ENCODE data around the gene DACH1. TPM values are rescaled to one million over a fixed set of nuclear protein-coding genes. Genes with fewer than 3 reads are reported as not detected.

Gene DACH1
- polyA plus RNA-seq, 3 donors: 0.03 to 0.69 (median 0.26) TPM

DNA sequence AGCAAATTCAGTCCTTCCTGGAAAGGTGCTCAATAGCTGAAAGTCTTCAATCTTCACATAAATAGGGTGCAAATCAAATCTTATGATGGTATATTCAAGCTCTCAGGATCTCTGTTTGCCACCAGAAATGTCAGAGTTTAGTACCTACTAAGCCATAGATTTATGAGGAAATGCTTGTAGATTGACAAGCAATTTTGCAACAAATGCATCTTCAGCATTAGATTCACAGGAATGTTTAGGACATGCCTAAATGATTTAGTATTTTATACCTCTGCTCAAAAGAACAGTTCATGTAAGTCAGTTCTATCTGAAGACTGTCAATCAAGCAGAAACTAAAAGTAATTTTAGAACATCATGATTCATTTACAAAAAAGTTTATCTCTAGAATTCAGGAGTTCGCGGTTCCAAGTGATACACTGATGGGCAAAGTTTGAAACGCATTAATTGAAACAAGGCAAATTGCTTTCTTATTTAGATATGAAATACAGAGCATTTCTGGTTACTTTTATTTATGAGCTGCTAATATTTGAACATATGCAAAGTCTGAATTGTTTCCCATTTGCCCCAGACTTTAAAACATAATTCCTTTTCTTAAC lies 65.7 kb downstream of the DACH1 start:
- intact Hi-C loops (cut with micrococcal nuclease): no loop called here
- Mint-ChIP-seq H3K9me3 (no peaks in the 10 kb centered on the region), H3K27ac (no peak overlapping the region), H3K27me3 (ENCODE audit: low read depth in 3 of 3) (no peaks in the 10 kb centered on the region), H3K36me3 (no peaks in the 10 kb centered on the region), H3K4me1 (peaks cover 52% of the 10 kb centered on the region), H3K4me3 (no peak overlapping the region)
- H3K27ac ChIP-seq (ENCODE audit: low read depth in 1 of 2, low read length in 2 of 2): peak overlapping the region in 1 of 2 donors; percentile 28
- no peak for DNase-seq
- H2AFZ ChIP-seq (ENCODE audit: insufficient read depth, low read depth, low read length, poor library complexity, severe bottlenecking): no peak overlapping the region
- H3K36me3 ChIP-seq (replicated peaks in 1 of 2; ENCODE audit: control insufficient read depth in 1 of 2, insufficient read depth in 2 of 2, low read length in 2 of 2): no peaks in the 10 kb centered on the region
- H3K4me2 ChIP-seq (replicated peaks; ENCODE audit: extremely low read depth, low read length, poor library complexity, severe bottlenecking): no peak overlapping the region
- H3K4me3 ChIP-seq (replicated peaks in 1 of 3; ENCODE audit: low read depth in 2 of 3, low read length in 3 of 3): no peak overlapping the region
- H3K4me1 ChIP-seq (ENCODE audit: control insufficient read depth in 1 of 2, insufficient read depth in 2 of 2, low read length in 2 of 2): peaks cover 21 to 46% of the 10 kb centered on the region in 2 donors
- no peaks in the 10 kb centered on the region for H3K9me3 ChIP-seq (replicated peaks in 1 of 2; ENCODE audit: control insufficient read depth in 1 of 2, insufficient read depth in 1 of 2, low read length in 2 of 2)
- no peaks in the 10 kb centered on the region for H3K27me3 ChIP-seq (ENCODE audit: control insufficient read depth in 2 of 2, insufficient read depth in 2 of 2, low read length in 2 of 2)
- TF ChIP-seq, protein P1, sequence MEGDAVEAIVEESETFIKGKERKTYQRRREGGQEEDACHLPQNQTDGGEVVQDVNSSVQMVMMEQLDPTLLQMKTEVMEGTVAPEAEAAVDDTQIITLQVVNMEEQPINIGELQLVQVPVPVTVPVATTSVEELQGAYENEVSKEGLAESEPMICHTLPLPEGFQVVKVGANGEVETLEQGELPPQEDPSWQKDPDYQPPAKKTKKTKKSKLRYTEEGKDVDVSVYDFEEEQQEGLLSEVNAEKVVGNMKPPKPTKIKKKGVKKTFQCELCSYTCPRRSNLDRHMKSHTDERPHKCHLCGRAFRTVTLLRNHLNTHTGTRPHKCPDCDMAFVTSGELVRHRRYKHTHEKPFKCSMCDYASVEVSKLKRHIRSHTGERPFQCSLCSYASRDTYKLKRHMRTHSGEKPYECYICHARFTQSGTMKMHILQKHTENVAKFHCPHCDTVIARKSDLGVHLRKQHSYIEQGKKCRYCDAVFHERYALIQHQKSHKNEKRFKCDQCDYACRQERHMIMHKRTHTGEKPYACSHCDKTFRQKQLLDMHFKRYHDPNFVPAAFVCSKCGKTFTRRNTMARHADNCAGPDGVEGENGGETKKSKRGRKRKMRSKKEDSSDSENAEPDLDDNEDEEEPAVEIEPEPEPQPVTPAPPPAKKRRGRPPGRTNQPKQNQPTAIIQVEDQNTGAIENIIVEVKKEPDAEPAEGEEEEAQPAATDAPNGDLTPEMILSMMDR (IDR thresholded peaks at IDR 0.05): no peak
- H3K9ac ChIP-seq (ENCODE audit: insufficient read depth, low read length, poor library complexity, severe bottlenecking): no peak overlapping the region
- no peaks in the 10 kb centered on the region for H4K20me1 ChIP-seq (ENCODE audit: insufficient read depth, low read length)
- no CpG with 5 or more reads among the region's 3 CpGs for WGBS (ENCODE audit: insufficient coverage)
- H3K79me2 ChIP-seq (ENCODE audit: insufficient read depth, low read length): peaks cover 27% of the 10 kb centered on the region

DNA sequence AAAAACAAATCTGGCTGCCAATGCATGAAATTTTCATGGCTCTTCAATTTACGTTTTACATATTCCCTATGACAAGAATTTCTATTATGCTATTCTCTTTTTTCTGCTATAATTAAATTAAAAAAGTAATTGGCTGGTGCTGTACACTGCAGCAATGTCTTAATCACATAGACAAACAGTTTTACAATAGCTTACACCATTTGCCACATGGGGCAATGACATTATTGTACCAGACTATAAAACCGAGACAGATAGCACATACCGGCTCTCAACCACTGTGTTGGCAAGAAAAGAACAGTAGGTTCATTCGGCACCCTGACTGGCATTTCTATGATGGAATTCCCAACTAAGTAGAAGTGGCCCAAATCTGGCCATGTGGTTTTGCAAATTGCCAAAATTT lies 67.7 kb downstream of the DACH1 start:
- H2AFZ ChIP-seq (ENCODE audit: insufficient read depth, low read depth, low read length, poor library complexity, severe bottlenecking): no peak overlapping the region
- no peak overlapping the region for H3K4me2 ChIP-seq (replicated peaks; ENCODE audit: extremely low read depth, low read length, poor library complexity, severe bottlenecking)
- H4K20me1 ChIP-seq (ENCODE audit: insufficient read depth, low read length): no peaks in the 10 kb centered on the region
- no peaks in the 10 kb centered on the region for H3K36me3 ChIP-seq (replicated peaks in 1 of 2; ENCODE audit: control insufficient read depth in 1 of 2, insufficient read depth in 2 of 2, low read length in 2 of 2)
- no peak overlapping the region for H3K9ac ChIP-seq (ENCODE audit: insufficient read depth, low read length, poor library complexity, severe bottlenecking)
- peaks cover 20% of the 10 kb centered on the region for H3K79me2 ChIP-seq (ENCODE audit: insufficient read depth, low read length)
- no peak overlapping the region for H3K4me3 ChIP-seq (replicated peaks in 1 of 3; ENCODE audit: low read depth in 2 of 3, low read length in 3 of 3)
- H3K9me3 ChIP-seq (replicated peaks in 1 of 2; ENCODE audit: control insufficient read depth in 1 of 2, insufficient read depth in 1 of 2, low read length in 2 of 2): no peaks in the 10 kb centered on the region
- H3K4me1 Mint-ChIP-seq: peaks cover 50% of the 10 kb centered on the region
- H3K4me1 ChIP-seq (ENCODE audit: control insufficient read depth in 1 of 2, insufficient read depth in 2 of 2, low read length in 2 of 2): peaks cover 21 to 46% of the 10 kb centered on the region in 2 donors
- no peaks in the 10 kb centered on the region for H3K36me3 Mint-ChIP-seq
- H3K27me3 ChIP-seq (ENCODE audit: control insufficient read depth in 2 of 2, insufficient read depth in 2 of 2, low read length in 2 of 2): no peaks in the 10 kb centered on the region
- H3K9me3 Mint-ChIP-seq: peaks cover 0 to 2% (median 0%) of the 10 kb centered on the region in 7 donors
- H3K27ac Mint-ChIP-seq: no peak overlapping the region
- 96% methylated on average over 3 of the region's 4 CpGs for WGBS (ENCODE audit: insufficient coverage)
- no peak overlapping the region for H3K4me3 Mint-ChIP-seq
- no peak for DNase-seq
- TF ChIP-seq, protein P1 (IDR thresholded peaks at IDR 0.05): no peak
- H3K27ac ChIP-seq (ENCODE audit: low read depth in 1 of 2, low read length in 2 of 2): no peak overlapping the region
- H3K27me3 Mint-ChIP-seq (ENCODE audit: low read depth in 3 of 3): no peaks in the 10 kb centered on the region
- intact Hi-C loops (cut with micrococcal nuclease): no loop called here

Data from CD14-positive monocyte (primary cell).